Ishikawa (cell line): ENCODE measurements around the gene MVK.

Source experiments
- CEBPB ChIP-seq: IDR thresholded peaks from 2 replicates; pipeline ENCODE4 v1.6.1; 2012
- CREB1 ChIP-seq: IDR thresholded peaks from 2 replicates; pipeline ENCODE4 v1.6.1; 2012; ENCODE audit warnings: low read depth
- EGR1 ChIP-seq: IDR thresholded peaks from 2 replicates; pipeline ENCODE4 v1.6.1; 2012
- EP300 ChIP-seq: IDR thresholded peaks from 2 replicates; pipeline ENCODE4 v1.6.1; 2012; ENCODE audit warnings: borderline replicate concordance
- FOXM1 ChIP-seq: IDR thresholded peaks from 2 replicates; pipeline ENCODE4 v1.6.1; 2012; ENCODE audit warnings: low read depth, borderline replicate concordance
- NFIC ChIP-seq: IDR thresholded peaks from 2 replicates; pipeline ENCODE4 v1.6.1; 2012
- RAD21 ChIP-seq: IDR thresholded peaks from 2 replicates; pipeline ENCODE4 v1.6.1; 2012; ENCODE audit warnings: low read depth
- TAF1 ChIP-seq: IDR thresholded peaks from 2 replicates; pipeline ENCODE4 v1.6.1; 2012; ENCODE audit warnings: low read depth, mild to moderate bottlenecking
- TCF12 ChIP-seq: IDR thresholded peaks from 2 replicates; pipeline ENCODE4 v1.6.1; 2012; ENCODE audit warnings: low read depth
- TEAD4 ChIP-seq: IDR thresholded peaks from 2 replicates; pipeline ENCODE4 v1.6.1; 2012
- TF ChIP-seq, protein P1 (sequence below): IDR thresholded peaks from 2 replicates; pipeline ENCODE4 v1.6.1; 2012; ENCODE audit warnings: low read depth, mild to moderate bottlenecking
- TF ChIP-seq, protein P2 (sequence below): IDR thresholded peaks from 2 replicates; pipeline ENCODE4 v1.6.1; 2012

GRCh38 chr12:109586385-109587296 is 13.0 kb downstream of the MVK start:
- TF ChIP-seq CEBPB (no peak), TAF1 (no peak), EGR1 (no peak), TCF12 (no peak), TEAD4 (no peak), EP300 (no peak), RAD21 (no peak), CREB1 (no peak), FOXM1 (no peak), NFIC (no peak)
- TF ChIP-seq, protein P1, sequence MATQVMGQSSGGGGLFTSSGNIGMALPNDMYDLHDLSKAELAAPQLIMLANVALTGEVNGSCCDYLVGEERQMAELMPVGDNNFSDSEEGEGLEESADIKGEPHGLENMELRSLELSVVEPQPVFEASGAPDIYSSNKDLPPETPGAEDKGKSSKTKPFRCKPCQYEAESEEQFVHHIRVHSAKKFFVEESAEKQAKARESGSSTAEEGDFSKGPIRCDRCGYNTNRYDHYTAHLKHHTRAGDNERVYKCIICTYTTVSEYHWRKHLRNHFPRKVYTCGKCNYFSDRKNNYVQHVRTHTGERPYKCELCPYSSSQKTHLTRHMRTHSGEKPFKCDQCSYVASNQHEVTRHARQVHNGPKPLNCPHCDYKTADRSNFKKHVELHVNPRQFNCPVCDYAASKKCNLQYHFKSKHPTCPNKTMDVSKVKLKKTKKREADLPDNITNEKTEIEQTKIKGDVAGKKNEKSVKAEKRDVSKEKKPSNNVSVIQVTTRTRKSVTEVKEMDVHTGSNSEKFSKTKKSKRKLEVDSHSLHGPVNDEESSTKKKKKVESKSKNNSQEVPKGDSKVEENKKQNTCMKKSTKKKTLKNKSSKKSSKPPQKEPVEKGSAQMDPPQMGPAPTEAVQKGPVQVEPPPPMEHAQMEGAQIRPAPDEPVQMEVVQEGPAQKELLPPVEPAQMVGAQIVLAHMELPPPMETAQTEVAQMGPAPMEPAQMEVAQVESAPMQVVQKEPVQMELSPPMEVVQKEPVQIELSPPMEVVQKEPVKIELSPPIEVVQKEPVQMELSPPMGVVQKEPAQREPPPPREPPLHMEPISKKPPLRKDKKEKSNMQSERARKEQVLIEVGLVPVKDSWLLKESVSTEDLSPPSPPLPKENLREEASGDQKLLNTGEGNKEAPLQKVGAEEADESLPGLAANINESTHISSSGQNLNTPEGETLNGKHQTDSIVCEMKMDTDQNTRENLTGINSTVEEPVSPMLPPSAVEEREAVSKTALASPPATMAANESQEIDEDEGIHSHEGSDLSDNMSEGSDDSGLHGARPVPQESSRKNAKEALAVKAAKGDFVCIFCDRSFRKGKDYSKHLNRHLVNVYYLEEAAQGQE = no peak
- TF ChIP-seq, protein P2, sequence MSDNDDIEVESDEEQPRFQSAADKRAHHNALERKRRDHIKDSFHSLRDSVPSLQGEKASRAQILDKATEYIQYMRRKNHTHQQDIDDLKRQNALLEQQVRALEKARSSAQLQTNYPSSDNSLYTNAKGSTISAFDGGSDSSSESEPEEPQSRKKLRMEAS = no peak
